Esophagus (tissue), 2 donors: Measurements from ENCODE around the gene CCM2. TPM values are rescaled to one million over a fixed set of nuclear protein-coding genes. Genes with fewer than 3 reads are reported as not detected.
"Not testable (repeated sequence)": the region's sequence is repeated elsewhere in the genome, so short reads cannot be mapped to it uniquely, and the experiment has no call there.

ENCODE experiments used
- H3K27ac ChIP-seq, 2 donors: one replicate each; pipeline ENCODE4 v1.5.1; 2013; ENCODE audit warnings: low read depth in 2 of 2, mild to moderate bottlenecking in 2 of 2, inconsistent platforms in 1 of 2, low read length in 1 of 2, moderate library complexity in 1 of 2
- H3K27me3 ChIP-seq, 2 donors: one replicate each; pipeline ENCODE4 v1.6.1; 2013; ENCODE audit warnings: low read length in 2 of 2, control low read depth in 1 of 2, mild to moderate bottlenecking in 1 of 2; ENCODE audit not compliant: insufficient read depth in 2 of 2, control insufficient read depth in 1 of 2
- H3K36me3 ChIP-seq, 2 donors: one replicate each; pipeline ENCODE4 v1.6.1; 2013; ENCODE audit warnings: low read length in 1 of 2; ENCODE audit not compliant: control insufficient read depth in 2 of 2, insufficient read depth in 2 of 2
- H3K4me1 ChIP-seq, 2 donors: one replicate each; pipeline ENCODE4 v1.6.1; 2013; ENCODE audit warnings: low read length in 1 of 2; ENCODE audit not compliant: control insufficient read depth in 2 of 2, insufficient read depth in 2 of 2
- H3K4me3 ChIP-seq, 2 donors: one replicate each; pipeline ENCODE4 v1.5.1; 2013; ENCODE audit warnings: low read length in 2 of 2, mild to moderate bottlenecking in 2 of 2, low read depth in 1 of 2, moderate library complexity in 1 of 2
- H3K9me3 ChIP-seq, 2 donors: one replicate each; pipeline ENCODE4 v1.6.1; 2013; ENCODE audit warnings: mild to moderate bottlenecking in 2 of 2, low read depth in 1 of 2, low read length in 1 of 2, moderate library complexity in 1 of 2; ENCODE audit not compliant: control insufficient read depth in 2 of 2, insufficient read depth in 1 of 2
- WGBS, 2 donors: extraction: QIAGEN DNeasy Blood & Tissue Kit; methylation state at CpG; one replicate each; pipeline ENCODE4 v1.1.7; 2013; 5-methylcytosine and 5-hydroxymethylcytosine counted together
- polyA plus RNA-seq, 2 donors: library from polyadenylated mRNA; stranded (reverse); fragments of 200-250 nt; gene quantifications; one replicate each; pipeline ENCODE4 v1.2.3, GENCODE V29; 2013
- donor health status: healthy with polysubstance abuse.
- donor health status: Bipolar disorder and iron deficiency.

The CCM2 gene
- polyA plus RNA-seq, 2 donors = 20.2 to 24.0 TPM

DNA sequence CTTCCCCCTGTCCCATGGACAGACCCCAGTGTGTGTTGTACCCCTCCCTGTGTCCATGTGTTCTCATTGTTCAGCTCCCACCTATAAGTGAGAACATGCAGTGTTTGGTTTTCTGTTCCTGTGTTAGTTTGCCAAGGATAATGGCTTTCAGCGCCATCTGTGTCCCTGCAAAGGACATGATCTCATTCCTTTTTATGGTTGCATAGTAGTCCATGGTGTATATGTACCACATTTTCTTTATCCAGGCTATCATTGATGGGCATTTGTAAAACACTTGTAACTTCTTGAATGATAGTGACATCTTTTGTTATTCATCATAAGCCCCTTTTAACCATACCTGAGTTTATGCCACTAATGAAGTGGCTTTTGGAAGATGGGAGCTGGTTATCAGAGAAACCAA, 114.3 kb downstream of the CCM2 start:
- not testable (repeated sequence) for H3K4me1 ChIP-seq

DNA sequence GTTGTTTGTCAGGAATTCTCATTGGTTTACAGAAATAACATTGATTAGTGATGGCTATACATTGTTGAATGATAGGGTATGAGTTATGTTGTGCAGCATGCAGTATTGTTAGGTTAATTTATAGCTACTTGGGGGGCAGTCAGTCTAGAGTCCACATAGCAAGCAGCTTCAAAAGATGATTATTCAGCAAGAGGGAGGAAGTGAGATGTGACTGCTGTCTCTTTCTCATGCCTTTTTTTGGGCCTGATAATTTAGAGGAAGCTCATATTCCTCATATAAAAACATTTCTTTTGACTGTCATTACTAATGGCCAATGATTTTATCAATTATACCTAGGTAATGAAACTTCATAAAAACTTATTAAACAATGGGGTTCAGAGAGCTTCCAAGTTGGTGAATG, 114.9 kb downstream of the CCM2 start:
- Histone ChIP-seq H3K4me3 (no peak overlapping the region), H3K9me3 (no peaks in the 10 kb centered on the region), H3K27me3 (no peaks in the 10 kb centered on the region), H3K4me1 (no peaks in the 10 kb centered on the region), H3K36me3 (no peaks in the 10 kb centered on the region), H3K27ac (no peak overlapping the region)

More for the DNA sequence above, 114.3 kb downstream of the CCM2 start:
- not testable (repeated sequence) for H3K9me3 ChIP-seq, H3K27me3 ChIP-seq, H3K27ac ChIP-seq, H3K36me3 ChIP-seq, H3K4me3 ChIP-seq
- 72 to 78% methylated on average over 1 of the region's 1 CpG for WGBS, 2 donors

DNA sequence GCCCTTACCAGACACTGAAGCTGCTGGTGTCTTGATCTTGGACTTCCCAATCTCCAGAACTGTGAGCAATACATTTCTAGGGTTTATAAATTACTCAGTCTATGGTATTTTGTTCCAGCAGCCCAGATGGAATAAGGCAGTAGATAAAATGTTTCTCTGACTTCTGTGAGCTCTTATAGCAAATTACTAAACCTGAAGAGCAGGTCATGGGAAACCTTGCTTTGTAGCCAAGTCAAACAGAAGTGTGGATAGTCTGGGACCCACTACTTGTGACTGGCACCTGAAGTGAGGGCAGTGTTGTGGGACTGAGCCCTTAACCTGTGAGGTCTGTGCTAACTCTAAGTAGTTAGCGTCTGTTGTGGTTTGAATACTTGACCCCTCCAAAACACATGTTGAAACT, 116.0 kb downstream of the CCM2 start:
- Histone ChIP-seq H3K27ac (no peak overlapping the region), H3K36me3 (no peaks in the 10 kb centered on the region), H3K9me3 (no peaks in the 10 kb centered on the region), H3K4me1 (no peaks in the 10 kb centered on the region), H3K27me3 (no peaks in the 10 kb centered on the region), H3K4me3 (no peak overlapping the region)
- WGBS, 2 donors = 82 to 83% methylated on average over 1 of the region's 1 CpG

DNA sequence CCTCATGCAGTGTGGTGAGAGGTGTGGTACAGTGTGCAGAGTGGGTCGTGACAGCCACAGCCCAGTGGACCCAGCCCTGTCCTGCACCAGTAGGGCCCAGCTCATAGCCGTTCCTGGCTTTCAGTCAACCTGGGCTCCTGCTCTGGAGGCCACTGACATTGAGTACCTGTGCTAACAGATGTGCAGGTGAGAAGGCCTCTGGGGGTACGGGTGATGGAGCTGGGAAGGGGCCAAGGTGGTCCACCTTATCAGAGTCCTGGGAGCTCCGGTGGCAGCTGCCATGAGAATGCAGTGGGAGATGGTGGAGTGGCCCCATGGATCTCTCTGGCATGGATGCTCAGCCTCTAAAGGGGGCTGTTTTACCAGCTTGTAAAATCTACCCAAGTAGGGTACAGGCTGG, 117.6 kb downstream of the CCM2 start:
- Histone ChIP-seq H3K36me3 (no peaks in the 10 kb centered on the region), H3K27ac (no peak overlapping the region), H3K27me3 (no peaks in the 10 kb centered on the region), H3K4me3 (no peak overlapping the region), H3K4me1 (no peaks in the 10 kb centered on the region), H3K9me3 (peaks cover 0 to 3% of the 10 kb centered on the region in 2 donors)
- 76 to 78% methylated on average over 4 of the region's 4 CpGs for WGBS, 2 donors

DNA sequence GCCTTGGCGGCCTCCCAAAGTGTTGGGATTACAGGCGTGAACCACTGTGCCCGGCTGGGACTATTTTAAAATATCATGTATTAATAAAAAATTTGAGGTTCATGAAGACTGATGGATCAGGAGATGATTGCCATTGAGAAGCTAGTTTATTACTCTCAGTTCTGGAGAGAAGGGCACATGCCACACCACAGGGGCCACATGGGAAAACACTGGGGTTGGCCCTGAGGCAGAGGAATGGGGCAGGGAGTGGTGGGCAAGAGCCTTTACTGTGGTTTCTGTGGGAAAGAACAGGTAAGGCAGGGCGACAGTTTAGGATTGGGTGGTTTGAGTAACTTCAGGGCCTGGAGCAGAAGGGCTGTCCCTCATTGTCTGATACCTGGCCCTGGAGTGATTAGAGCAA, 118.3 kb downstream of the CCM2 start:
- WGBS, 2 donors = 88 to 90% methylated on average over 4 of the region's 4 CpGs
- Histone ChIP-seq H3K36me3 (no peaks in the 10 kb centered on the region), H3K27me3 (no peaks in the 10 kb centered on the region), H3K4me3 (no peak overlapping the region), H3K27ac (no peak overlapping the region), H3K4me1 (no peaks in the 10 kb centered on the region), H3K9me3 (peaks cover 0 to 3% of the 10 kb centered on the region in 2 donors)

DNA sequence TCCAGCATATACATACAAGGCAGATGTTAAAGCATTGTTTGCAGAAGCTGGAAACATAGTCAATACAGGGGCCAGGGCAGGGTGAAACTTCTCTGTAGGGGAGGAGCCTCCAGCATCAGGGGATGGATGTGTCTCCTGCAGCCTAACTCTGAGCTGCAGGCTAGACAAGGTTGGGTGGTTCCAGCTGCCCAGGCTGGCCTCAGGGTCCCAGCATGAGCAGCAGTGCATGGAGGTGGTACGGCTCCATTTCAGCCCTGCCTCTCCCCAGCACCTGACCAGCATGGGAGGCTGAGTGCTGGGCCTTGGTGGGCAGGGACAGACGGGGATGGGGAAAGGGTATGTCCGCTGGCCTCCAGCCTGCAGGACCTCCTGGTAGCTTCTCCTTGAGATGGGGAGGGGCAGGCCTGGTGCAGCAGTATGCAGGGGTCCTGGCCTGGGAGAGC, 118.9 kb downstream of the CCM2 start:
- H3K9me3 ChIP-seq = peaks cover 0 to 3% of the 10 kb centered on the region in 2 donors
- H3K4me1 ChIP-seq = no peaks in the 10 kb centered on the region
- WGBS, 2 donors = 92 to 93% methylated on average over 3 of the region's 3 CpGs
- H3K36me3 ChIP-seq = no peaks in the 10 kb centered on the region
- no peaks in the 10 kb centered on the region for H3K27me3 ChIP-seq
- H3K27ac ChIP-seq = no peak overlapping the region
- no peak overlapping the region for H3K4me3 ChIP-seq

DNA sequence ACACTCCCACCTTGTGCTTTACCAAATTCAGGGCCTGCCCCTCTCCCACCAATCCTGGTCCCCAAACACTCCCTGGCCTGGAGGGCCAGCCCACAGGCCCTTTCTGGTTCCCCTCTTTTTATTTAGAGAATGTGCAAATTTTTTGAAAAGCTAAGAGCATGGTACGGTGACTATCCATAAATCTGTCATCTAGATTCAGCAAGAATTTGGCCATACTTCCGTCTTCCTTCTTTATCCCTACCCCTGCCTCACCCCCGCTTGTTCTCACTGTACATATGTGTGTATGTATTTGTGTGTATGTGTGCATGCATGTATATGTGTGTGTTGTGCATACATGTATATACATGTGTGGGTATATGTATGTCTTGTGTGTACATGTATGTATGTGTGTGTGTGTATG, 119.5 kb downstream of the CCM2 start:
- peaks cover 0 to 3% of the 10 kb centered on the region in 2 donors for H3K9me3 ChIP-seq
- H3K4me1 ChIP-seq = no peaks in the 10 kb centered on the region
- H3K4me3 ChIP-seq = no peak overlapping the region
- no peak overlapping the region for H3K27ac ChIP-seq
- no peaks in the 10 kb centered on the region for H3K27me3 ChIP-seq
- WGBS, 2 donors = 93 to 96% methylated on average over 3 of the region's 3 CpGs
- no peaks in the 10 kb centered on the region for H3K36me3 ChIP-seq

DNA sequence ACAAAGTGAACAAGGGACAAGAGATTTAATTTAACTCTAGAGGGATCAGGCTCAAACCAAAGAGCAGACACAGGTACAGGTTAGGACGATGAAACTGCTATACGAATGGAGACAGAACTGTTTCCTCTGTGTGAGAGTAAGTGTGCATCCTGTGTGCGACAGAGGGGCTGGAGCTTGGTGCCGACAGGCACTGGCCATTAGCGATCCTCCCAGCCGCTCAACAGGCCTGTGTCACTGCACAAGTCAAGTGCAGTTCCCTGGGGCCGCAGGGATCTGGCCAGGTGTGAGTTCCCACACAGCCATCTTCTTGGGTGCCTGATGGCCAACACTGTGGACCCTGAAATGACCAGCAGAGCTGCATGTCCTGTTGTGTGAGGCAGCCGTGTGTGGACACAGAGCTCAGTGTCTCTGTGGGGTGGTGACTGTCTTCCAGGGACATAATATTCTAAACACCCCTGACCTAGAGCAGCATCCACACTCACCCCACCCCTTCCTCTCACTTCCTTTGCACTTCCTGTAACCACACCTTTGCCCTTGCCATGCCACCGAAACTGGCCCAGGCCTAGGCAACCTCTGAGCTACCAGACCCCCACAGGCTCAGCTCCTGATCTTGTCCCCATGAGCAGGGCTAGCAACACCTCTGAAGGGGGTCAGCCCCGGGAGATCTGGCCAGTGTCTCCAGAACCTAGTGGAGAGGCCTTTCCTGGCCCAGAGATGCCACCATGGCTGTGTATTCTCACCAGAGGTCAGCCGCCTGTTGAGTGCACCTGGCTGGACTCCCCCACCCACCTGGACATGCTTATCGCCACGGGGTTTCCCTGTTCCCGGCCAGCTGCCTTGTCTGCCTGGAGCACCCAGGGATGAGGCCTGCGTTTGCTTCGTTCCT, 123.2 kb downstream of the CCM2 start:
- WGBS, 2 donors = 78 to 80% methylated on average over 16 of the region's 16 CpGs
- Histone ChIP-seq H3K36me3 (no peaks in the 10 kb centered on the region), H3K27ac (no peak overlapping the region), H3K27me3 (no peaks in the 10 kb centered on the region), H3K4me3 (no peak overlapping the region), H3K9me3 (peaks cover 0 to 3% of the 10 kb centered on the region in 2 donors), H3K4me1 (no peaks in the 10 kb centered on the region)

DNA sequence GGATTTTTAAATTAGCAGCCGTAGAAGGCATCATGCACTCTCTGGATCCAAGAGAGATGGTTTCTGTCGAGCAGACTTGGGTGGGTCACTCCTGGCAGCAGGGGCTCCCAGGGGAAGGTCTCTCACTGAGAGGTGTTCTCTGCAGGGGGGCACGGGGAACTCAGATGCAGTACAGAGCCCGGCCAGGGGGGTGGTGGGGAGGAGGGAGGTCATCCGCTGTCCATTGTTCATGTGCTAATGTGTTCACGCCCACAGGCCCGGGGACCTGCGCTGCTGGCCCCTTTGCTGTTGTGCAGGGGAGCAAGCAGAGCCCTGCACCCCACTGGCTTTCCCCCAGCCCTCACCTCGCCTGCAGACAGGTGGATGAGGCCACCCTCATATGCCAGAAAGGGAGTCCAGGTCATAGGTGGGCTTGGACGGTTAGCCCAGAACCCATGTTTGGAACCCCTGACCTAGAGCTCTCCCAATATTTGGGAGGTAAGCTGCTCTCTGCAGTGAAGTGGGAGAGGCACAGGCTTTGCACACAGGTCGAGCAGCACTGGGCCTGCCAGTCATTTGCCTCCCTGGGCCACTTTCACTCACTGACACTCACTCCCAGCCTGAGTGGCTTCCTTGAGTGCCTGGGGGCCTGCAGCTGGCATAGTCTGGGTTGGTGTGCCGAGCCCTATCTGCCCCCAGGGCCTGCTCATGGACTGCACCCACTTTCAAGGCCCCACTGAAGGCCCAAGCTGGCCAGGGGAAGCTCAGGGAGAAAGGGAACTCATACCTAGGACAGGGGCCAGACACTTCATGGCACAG, 124.1 kb downstream of the CCM2 start:
- Histone ChIP-seq H3K9me3 (peaks cover 0 to 3% of the 10 kb centered on the region in 2 donors), H3K4me1 (no peaks in the 10 kb centered on the region), H3K27me3 (no peaks in the 10 kb centered on the region), H3K4me3 (no peak overlapping the region), H3K36me3 (no peaks in the 10 kb centered on the region), H3K27ac (no peak overlapping the region)
- WGBS, 2 donors = 71 to 77% methylated on average over 12 of the region's 12 CpGs
